ENCODE measurements around the gene TMEM63C.

DNA sequence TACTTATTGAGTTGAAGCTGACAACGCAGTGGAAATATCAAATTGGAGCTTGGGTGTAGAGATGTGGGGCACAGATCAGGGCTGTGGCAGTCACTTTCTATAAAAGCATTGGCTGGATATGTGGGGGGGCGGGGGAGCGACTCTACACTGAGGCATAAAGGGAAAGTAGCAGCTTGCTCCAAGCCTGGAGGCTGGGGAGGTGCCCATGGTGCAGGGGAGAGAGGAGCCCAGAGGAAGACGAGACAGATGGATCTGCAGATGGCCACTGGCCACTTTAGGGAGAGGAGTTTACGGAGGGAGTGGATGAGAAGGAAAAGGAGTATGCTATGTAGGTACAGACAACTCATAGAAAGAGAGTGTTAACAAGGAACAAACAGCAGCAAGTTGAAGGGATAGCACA lies 102.9 kb downstream of the TMEM63C start:
- no peak for TF ChIP-seq POLR2A (IDR thresholded peaks at IDR 0.05)
- TF ChIP-seq, protein P1, sequence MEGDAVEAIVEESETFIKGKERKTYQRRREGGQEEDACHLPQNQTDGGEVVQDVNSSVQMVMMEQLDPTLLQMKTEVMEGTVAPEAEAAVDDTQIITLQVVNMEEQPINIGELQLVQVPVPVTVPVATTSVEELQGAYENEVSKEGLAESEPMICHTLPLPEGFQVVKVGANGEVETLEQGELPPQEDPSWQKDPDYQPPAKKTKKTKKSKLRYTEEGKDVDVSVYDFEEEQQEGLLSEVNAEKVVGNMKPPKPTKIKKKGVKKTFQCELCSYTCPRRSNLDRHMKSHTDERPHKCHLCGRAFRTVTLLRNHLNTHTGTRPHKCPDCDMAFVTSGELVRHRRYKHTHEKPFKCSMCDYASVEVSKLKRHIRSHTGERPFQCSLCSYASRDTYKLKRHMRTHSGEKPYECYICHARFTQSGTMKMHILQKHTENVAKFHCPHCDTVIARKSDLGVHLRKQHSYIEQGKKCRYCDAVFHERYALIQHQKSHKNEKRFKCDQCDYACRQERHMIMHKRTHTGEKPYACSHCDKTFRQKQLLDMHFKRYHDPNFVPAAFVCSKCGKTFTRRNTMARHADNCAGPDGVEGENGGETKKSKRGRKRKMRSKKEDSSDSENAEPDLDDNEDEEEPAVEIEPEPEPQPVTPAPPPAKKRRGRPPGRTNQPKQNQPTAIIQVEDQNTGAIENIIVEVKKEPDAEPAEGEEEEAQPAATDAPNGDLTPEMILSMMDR (IDR thresholded peaks at IDR 0.05) = no peak
